Neural progenitor cell (in vitro differentiated cells): ENCODE data around the gene WDR5. TPM values are rescaled to one million over a fixed set of nuclear protein-coding genes. Genes with fewer than 3 reads are reported as not detected.

ENCODE experiments used
- DNase-seq: peaks from one replicate; pipeline ENCODE4 v3.0.0-alpha.2; 2016; ENCODE audit warnings: low spot score
- H2AFZ ChIP-seq: fragments of 200-600 bp; sonication (generic); replicated peaks from 2 replicates; pipeline ENCODE4 v1.6.1; 2016; ENCODE audit warnings: antibody characterized with exemption
- H3F3A ChIP-seq: fragments of 200-600 bp; sonication (generic); 2 replicates; pipeline ENCODE4 v1.6.1; 2016; ENCODE audit warnings: antibody characterized with exemption, low read depth
- H3K27ac ChIP-seq: fragments of 200-600 bp; sonication (generic); 2 replicates; pipeline ENCODE4 v1.5.1; 2016; ENCODE audit warnings: mild to moderate bottlenecking
- H3K27me3 ChIP-seq: fragments of 200-600 bp; sonication (generic); 2 replicates; pipeline ENCODE4 v1.6.1; 2016; ENCODE audit warnings: mild to moderate bottlenecking, moderate library complexity
- H3K36me3 ChIP-seq: fragments of 200-600 bp; sonication (generic); 2 replicates; pipeline ENCODE4 v1.5.1; 2016
- H3K4me1 ChIP-seq: fragments of 200-600 bp; sonication (generic); 2 replicates; pipeline ENCODE4 v1.6.1; 2016; ENCODE audit warnings: mixed run types
- H3K4me2 ChIP-seq: fragments of 200-600 bp; sonication (generic); 2 replicates; pipeline ENCODE4 v1.6.1; 2016
- H3K4me3 ChIP-seq: fragments of 200-600 bp; sonication (generic); 2 replicates; pipeline ENCODE4 v1.5.1; 2016
- H3K79me2 ChIP-seq: fragments of 200-600 bp; sonication (generic); 2 replicates; pipeline ENCODE4 v1.6.1; 2016; ENCODE audit warnings: low read depth
- H3K9ac ChIP-seq: fragments of 200-600 bp; sonication (generic); 2 replicates; pipeline ENCODE4 v1.6.1; 2016
- H3K9me3 ChIP-seq: fragments of 200-600 bp; sonication (generic); 2 replicates; pipeline ENCODE4 v1.5.1; 2016; ENCODE audit warnings: low read depth
- H4K20me1 ChIP-seq: fragments of 200-600 bp; sonication (generic); 2 replicates; pipeline ENCODE4 v1.6.1; 2016; ENCODE audit warnings: low read depth
- H3K27ac Mint-ChIP-seq: 3 replicates; pipeline ENCODE4 v1.8.0; 2021; ENCODE audit warnings: mixed read lengths
- H3K27me3 Mint-ChIP-seq: 2 replicates; pipeline ENCODE4 v1.8.0; 2022; ENCODE audit warnings: low read depth, mild to moderate bottlenecking, inconsistent platforms, moderate library complexity, mixed read lengths; ENCODE audit not compliant: insufficient read depth
- H3K36me3 Mint-ChIP-seq: 3 replicates; pipeline ENCODE4 v1.8.0; 2021; ENCODE audit warnings: mixed read lengths
- H3K4me1 Mint-ChIP-seq: 3 replicates; pipeline ENCODE4 v1.8.0; 2021; ENCODE audit warnings: mixed read lengths
- H3K4me3 Mint-ChIP-seq: 3 replicates; pipeline ENCODE4 v1.8.0; 2021; ENCODE audit warnings: mild to moderate bottlenecking, moderate library complexity, mixed read lengths
- H3K9me3 Mint-ChIP-seq: 3 replicates; pipeline ENCODE4 v1.8.0; 2020; ENCODE audit warnings: mixed read lengths
- EZH2 ChIP-seq: fragments of 200-600 bp; sonication (generic); IDR thresholded peaks from 2 replicates; pipeline ENCODE4 v1.6.1; 2017; ENCODE audit warnings: antibody characterized with exemption, mild to moderate bottlenecking, moderate library complexity
- EZH2phosphoT487 ChIP-seq: fragments of 200-600 bp; sonication (generic); IDR thresholded peaks from 2 replicates; pipeline ENCODE4 v1.6.1; 2017; ENCODE audit warnings: antibody characterized with exemption
- total RNA-seq: library from RNA; depleted of rRNA; stranded (reverse); fragments of >200 nt; gene quantifications from 2 replicates; pipeline ENCODE4 v1.2.3, GENCODE V29; 2015; ENCODE audit warnings: low replicate concordance
- TF ChIP-seq, protein P1 (sequence below): fragments of 200-600 bp; sonication (generic); IDR thresholded peaks from 2 replicates; pipeline ENCODE4 v1.5.1; 2017; ENCODE audit warnings: antibody characterized with exemption, mild to moderate bottlenecking

WDR5 gene
- total RNA-seq, 1 donor from 2014 or later, result 26.7 TPM

DNA sequence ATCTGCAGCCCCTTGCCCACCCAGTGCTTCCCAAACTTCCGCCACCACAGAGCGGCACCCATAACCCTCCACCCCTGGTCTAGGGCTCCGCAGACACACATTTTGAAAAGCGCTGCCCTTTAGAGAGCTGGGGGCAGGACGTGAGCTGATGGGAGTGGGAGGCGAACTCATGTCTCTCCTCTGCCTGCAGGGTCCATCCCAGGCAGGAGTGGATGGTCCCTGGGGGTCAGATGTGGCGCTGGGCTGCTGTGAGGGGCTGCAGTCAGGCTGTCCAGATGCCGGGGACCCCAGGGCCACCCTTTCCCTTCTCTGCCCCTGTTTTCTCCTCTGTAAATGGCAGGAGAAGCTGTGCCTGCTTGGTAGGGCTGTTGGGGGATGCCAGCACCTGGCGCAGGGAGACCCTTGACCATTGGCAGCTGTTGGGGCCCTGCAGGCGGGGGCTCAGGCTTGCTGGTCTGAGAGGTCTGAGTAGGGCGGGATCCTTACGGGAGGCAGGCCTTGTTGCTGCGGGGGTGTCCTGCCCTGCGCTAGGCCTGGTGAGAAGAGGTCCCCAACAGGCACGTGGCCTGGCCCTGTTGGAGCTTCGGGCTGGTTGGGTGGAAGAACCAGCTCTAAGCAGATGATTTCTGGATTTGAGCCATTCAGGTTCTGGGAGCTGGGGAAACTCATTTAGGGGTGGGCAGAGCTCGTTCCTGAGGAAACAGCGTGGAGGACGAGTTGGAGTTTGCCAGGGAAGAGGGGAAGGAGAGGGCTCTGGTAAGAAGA lies 38.8 kb downstream of the WDR5 start:
- no peak overlapping the region for H3K27ac ChIP-seq
- Mint-ChIP-seq H3K27ac (peak overlapping the region; percentile 72), H3K9me3 (peaks cover 2% of the 10 kb centered on the region), H3K4me3 (no peak overlapping the region), H3K36me3 (no peaks in the 10 kb centered on the region), H3K4me1 (peaks cover 13% of the 10 kb centered on the region), H3K27me3 (peaks cover 6% of the 10 kb centered on the region)
- no peaks in the 10 kb centered on the region for H3K4me1 ChIP-seq
- H3K4me2 ChIP-seq, result no peak overlapping the region
- H2AFZ ChIP-seq, result no peak overlapping the region
- no peaks in the 10 kb centered on the region for H3K79me2 ChIP-seq
- no peak overlapping the region for H3K9ac ChIP-seq
- no peaks in the 10 kb centered on the region for H3F3A ChIP-seq
- H3K4me3 ChIP-seq, result no peak overlapping the region
- H3K36me3 ChIP-seq, result no peaks in the 10 kb centered on the region
- DNase-seq, result no peak
- no peaks in the 10 kb centered on the region for H4K20me1 ChIP-seq
- TF ChIP-seq EZH2 (no peak), EZH2phosphoT487 (no peak)
- TF ChIP-seq, protein P1, sequence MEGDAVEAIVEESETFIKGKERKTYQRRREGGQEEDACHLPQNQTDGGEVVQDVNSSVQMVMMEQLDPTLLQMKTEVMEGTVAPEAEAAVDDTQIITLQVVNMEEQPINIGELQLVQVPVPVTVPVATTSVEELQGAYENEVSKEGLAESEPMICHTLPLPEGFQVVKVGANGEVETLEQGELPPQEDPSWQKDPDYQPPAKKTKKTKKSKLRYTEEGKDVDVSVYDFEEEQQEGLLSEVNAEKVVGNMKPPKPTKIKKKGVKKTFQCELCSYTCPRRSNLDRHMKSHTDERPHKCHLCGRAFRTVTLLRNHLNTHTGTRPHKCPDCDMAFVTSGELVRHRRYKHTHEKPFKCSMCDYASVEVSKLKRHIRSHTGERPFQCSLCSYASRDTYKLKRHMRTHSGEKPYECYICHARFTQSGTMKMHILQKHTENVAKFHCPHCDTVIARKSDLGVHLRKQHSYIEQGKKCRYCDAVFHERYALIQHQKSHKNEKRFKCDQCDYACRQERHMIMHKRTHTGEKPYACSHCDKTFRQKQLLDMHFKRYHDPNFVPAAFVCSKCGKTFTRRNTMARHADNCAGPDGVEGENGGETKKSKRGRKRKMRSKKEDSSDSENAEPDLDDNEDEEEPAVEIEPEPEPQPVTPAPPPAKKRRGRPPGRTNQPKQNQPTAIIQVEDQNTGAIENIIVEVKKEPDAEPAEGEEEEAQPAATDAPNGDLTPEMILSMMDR, result no peak
- H3K9me3 ChIP-seq, result no peaks in the 10 kb centered on the region
- H3K27me3 ChIP-seq, result no peaks in the 10 kb centered on the region

DNA sequence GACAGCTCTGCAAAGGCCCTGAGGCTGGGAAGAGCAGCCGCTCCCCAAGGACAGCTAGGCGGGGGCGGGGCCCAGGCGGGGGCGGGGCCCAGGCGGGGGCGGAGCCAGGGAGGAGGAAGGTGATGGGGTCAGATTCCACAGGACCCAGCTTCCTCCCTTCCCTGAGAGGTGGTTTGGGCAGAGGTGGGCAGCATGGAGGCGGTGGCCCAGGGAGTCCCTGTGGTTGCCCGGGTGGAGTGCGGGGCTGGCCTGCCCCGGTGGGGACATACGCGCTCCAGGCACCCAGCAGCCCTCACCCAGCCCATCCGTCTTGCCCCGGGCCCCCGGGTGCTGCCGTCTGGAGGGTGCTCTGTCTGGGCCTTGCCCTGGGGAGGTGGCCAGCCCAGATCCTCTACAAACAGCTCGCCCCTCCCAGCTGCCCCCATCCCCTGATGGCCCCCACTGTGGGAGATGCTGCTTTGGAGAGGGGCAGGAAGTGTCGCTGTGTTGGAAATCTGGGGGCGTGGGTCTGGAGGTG lies 39.5 kb downstream of the WDR5 start:
- no peaks in the 10 kb centered on the region for H3K79me2 ChIP-seq
- peaks cover 8% of the 10 kb centered on the region for H3K27me3 Mint-ChIP-seq
- H4K20me1 ChIP-seq, result no peaks in the 10 kb centered on the region
- H3F3A ChIP-seq, result no peaks in the 10 kb centered on the region
- no peak overlapping the region for H3K4me2 ChIP-seq
- peaks cover 13% of the 10 kb centered on the region for H3K4me1 Mint-ChIP-seq
- H3K36me3 ChIP-seq, result no peaks in the 10 kb centered on the region
- no peak overlapping the region for H3K27ac ChIP-seq
- no peak overlapping the region for H3K9ac ChIP-seq
- H3K4me3 ChIP-seq, result no peak overlapping the region
- no peaks in the 10 kb centered on the region for H3K4me1 ChIP-seq
- peaks cover 2% of the 10 kb centered on the region for H3K9me3 Mint-ChIP-seq
- no peak overlapping the region for H2AFZ ChIP-seq
- H3K36me3 Mint-ChIP-seq, result no peaks in the 10 kb centered on the region
- H3K4me3 Mint-ChIP-seq, result no peak overlapping the region
- H3K9me3 ChIP-seq, result no peaks in the 10 kb centered on the region
- TF ChIP-seq, protein P1, result no peak
- no peak for TF ChIP-seq EZH2
- TF ChIP-seq EZH2phosphoT487, result no peak
- no peak overlapping the region for H3K27ac Mint-ChIP-seq
- DNase-seq, result peak; percentile 44
- H3K27me3 ChIP-seq, result no peaks in the 10 kb centered on the region

DNA sequence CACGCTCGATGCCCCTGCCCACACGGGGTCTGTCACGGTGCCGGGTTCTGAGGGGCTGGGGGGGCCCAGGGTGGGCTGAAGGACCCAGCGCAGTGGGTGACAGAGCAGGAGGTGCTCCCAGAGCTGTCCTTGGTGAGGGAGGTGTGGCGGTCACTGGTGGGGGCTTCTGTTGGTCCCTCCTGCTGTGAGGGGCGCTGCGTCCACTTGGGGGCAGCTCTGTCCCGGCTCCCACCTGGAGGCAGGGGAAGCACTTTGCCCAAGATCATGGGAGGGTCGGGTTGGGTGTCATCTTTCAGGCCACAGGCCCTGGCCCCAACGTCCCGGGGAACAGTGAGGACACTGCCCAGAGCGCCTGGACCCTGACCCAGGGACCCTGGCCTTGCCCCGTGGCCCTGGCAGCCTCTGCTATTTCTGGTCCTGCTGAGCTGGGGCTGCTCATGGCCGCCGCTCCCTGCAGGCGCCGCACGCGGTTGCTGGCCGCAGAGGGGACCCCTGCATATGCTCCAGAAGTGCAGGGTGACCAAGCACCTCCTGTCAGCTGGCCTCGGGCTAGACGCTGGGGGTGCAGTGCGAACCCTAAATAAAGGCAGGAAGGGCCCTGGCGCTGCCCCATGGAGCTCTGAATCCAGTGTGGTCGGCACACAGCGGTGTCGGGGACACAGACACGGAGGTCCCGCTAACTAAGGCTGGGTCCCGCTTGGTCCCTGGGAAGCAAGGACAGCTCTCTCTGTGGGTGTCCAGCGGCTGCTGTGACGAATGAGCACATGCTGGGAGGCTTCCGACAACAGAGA lies 40.1 kb downstream of the WDR5 start:
- no peak overlapping the region for H2AFZ ChIP-seq

More for the DNA sequence above, 40.1 kb downstream of the WDR5 start:
- Histone ChIP-seq H3K4me1 (no peaks in the 10 kb centered on the region), H3K4me2 (no peak overlapping the region), H3K36me3 (no peaks in the 10 kb centered on the region), H3K79me2 (no peaks in the 10 kb centered on the region), H3K9me3 (no peaks in the 10 kb centered on the region), H4K20me1 (no peaks in the 10 kb centered on the region), H3F3A (no peaks in the 10 kb centered on the region), H3K9ac (no peak overlapping the region), H3K27ac (no peak overlapping the region), H3K27me3 (no peaks in the 10 kb centered on the region), H3K4me3 (no peak overlapping the region)
- Mint-ChIP-seq H3K4me1 (peaks cover 13% of the 10 kb centered on the region), H3K36me3 (no peaks in the 10 kb centered on the region), H3K4me3 (no peak overlapping the region), H3K9me3 (peaks cover 2% of the 10 kb centered on the region), H3K27ac (no peak overlapping the region), H3K27me3 (peaks cover 8% of the 10 kb centered on the region)
- TF ChIP-seq EZH2 (no peak), EZH2phosphoT487 (no peak)
- TF ChIP-seq, protein P1, result no peak
- DNase-seq, result no peak
